GM13977 (cell line): Measurements from ENCODE around the gene RARRES1.

Source experiments
- DNase-seq: peaks from one replicate; pipeline ENCODE4 v3.0.0; 2012; ENCODE audit warnings: low spot score
- CTCF ChIP-seq: IDR thresholded peaks from 2 replicates; pipeline ENCODE4 v1.5.1; 2012; ENCODE audit warnings: mild to moderate bottlenecking, control low read depth; ENCODE audit not compliant: insufficient read depth; ENCODE audit errors: extremely low read depth, missing control alignments
- in situ Hi-C: fragments of 300-500 bp; cut with MboI; formaldehyde crosslinking; loops from one replicate; pipeline ENCODE4 v1.12.0; 2022; ENCODE audit warnings: low sequenced_read_pairs, low pct_unique_long_range_greater_than_20kb, mixed read lengths, inconsistent platforms; ENCODE audit not compliant: unreplicated experiment

The RARRES1 gene

GRCh38 chr3:158728851-158729250 lies 3.4 kb downstream of the RARRES1 start:
- no peak for TF ChIP-seq CTCF
- in situ Hi-C loops: loop anchor here (10.0 kb wide), 1 partner anchor 66 kb away; no protein-coding TSS in a partner anchor
- no peak for DNase-seq

GRCh38 chr3:158728061-158728377 lies 4.2 kb downstream of the RARRES1 start:
- no peak for DNase-seq
- no peak for TF ChIP-seq CTCF
- in situ Hi-C loops: loop anchor here (10.0 kb wide), 1 partner anchor 67 kb away; no protein-coding TSS in a partner anchor

- peak; percentile 89 for TF ChIP-seq CTCF
- in situ Hi-C loops: loop anchor here (10.0 kb wide), 1 partner anchor 67 kb away; no protein-coding TSS in a partner anchor
- peak; percentile 85 for DNase-seq
Observed at GRCh38 chr3:158727206-158728060, 4.8 kb downstream of the RARRES1 start.

- TF ChIP-seq CTCF: no peak
- in situ Hi-C loops: loop anchor here (10.0 kb wide), 1 partner anchor 69 kb away; no protein-coding TSS in a partner anchor
- no peak for DNase-seq
Observed at GRCh38 chr3:158725348-158726011, 6.8 kb downstream of the RARRES1 start.

- no peak for DNase-seq
- in situ Hi-C loops: loop anchor here (10.0 kb wide), 1 partner anchor 71 kb away; no protein-coding TSS in a partner anchor
- no peak for TF ChIP-seq CTCF
Observed at GRCh38 chr3:158723991-158724390, 8.3 kb downstream of the RARRES1 start.

GRCh38 chr3:158722108-158722507 lies 10.1 kb downstream of the RARRES1 start:
- DNase-seq: no peak
- TF ChIP-seq CTCF: no peak
- in situ Hi-C loops: loop anchor here (10.0 kb wide), 1 partner anchor 73 kb away; no protein-coding TSS in a partner anchor
